ENCODE results near the gene CASP9.

GRCh38 chr1:15459771-15460707, 64.0 kb downstream of the CASP9 start:
- TF ChIP-seq, protein P1, sequence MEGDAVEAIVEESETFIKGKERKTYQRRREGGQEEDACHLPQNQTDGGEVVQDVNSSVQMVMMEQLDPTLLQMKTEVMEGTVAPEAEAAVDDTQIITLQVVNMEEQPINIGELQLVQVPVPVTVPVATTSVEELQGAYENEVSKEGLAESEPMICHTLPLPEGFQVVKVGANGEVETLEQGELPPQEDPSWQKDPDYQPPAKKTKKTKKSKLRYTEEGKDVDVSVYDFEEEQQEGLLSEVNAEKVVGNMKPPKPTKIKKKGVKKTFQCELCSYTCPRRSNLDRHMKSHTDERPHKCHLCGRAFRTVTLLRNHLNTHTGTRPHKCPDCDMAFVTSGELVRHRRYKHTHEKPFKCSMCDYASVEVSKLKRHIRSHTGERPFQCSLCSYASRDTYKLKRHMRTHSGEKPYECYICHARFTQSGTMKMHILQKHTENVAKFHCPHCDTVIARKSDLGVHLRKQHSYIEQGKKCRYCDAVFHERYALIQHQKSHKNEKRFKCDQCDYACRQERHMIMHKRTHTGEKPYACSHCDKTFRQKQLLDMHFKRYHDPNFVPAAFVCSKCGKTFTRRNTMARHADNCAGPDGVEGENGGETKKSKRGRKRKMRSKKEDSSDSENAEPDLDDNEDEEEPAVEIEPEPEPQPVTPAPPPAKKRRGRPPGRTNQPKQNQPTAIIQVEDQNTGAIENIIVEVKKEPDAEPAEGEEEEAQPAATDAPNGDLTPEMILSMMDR (IDR thresholded peaks at IDR 0.05) = no peak
- no peak for TF ChIP-seq POLR2AphosphoS5 (IDR thresholded peaks at IDR 0.05)
